GM19468 (cell line): ENCODE measurements around the gene SLC6A18.
"Not testable (repeated sequence)": the region's sequence is repeated elsewhere in the genome, so short reads cannot be mapped to it uniquely, and the experiment has no call there.

Experiments
- ATAC-seq: cut with Tn5 transposase; IDR thresholded peaks from one replicate; pipeline ENCODE4 v1.9.1; 2021; ENCODE audit warnings: mild to moderate bottlenecking, moderate library complexity, moderate number of reproducible peaks; ENCODE audit not compliant: unreplicated experiment; ENCODE audit errors: extremely low read depth

Gene SLC6A18

DNA sequence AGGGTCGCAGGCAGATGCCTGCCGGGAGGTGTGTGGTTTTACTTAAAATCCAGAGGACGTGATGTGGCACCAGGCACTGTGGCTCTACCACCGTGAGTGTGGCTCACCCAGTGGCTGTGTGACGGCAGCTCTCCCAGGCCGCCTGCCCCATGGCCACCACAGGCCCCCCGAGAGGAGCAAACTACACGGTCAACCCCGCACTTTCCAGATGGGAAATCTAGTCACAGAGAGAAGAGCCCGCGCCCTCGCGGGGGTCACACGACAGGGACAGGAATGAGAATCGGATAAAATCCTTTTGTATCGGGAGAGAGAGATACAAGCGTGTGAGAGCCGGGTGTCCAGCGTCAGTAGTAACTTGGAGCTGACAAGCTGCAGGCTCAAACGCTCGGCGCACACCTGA lies 45.2 kb downstream of the SLC6A18 start:
- ATAC-seq = no peak

DNA sequence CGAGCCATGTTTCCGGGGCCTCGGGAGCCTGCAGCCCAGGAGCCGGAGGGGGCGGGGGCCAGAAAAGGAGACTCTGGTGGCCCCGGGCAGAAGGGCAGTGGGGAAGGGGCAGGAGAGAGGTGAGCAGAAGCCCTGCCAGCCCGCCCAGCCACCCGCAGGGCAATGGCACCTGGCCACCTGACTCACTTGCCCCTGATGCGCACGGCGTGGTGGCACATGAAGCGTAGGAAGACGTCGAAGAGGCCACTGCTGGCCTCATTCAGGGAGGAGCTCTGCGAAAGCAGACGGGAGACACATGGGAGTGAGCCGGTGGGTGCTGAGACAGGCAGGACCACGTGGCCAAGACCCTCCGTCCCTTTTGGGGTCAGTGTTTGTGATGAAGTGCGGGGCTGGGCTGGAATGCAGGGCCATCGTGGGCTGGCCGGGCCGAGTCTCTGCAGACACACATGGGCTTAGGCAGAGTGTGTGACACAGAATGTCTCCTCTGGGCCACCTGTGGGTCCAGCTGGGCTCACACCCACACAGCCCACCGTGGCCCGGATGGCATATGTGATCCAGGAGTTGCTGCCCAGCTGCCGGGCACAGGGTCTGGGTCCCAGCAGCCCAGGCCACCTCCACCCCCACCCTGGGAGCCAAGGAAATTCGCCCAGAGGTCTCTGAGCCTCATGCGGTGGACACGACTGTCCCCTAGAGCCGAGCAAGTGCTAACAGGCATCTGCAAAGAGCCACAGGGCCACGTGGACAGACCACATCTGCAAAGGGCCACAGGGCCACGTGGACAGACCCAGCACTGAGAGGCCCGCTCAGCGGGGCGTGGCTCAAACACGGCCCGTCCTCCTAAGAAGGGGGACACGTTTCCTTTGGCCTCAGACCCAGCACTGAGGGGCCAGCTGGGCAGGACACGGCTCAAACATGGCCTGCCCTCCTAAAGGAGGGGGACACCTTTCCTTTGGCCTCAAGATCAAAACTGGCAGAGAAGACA lies 46.0 kb downstream of the SLC6A18 start:
- no peak for ATAC-seq

DNA sequence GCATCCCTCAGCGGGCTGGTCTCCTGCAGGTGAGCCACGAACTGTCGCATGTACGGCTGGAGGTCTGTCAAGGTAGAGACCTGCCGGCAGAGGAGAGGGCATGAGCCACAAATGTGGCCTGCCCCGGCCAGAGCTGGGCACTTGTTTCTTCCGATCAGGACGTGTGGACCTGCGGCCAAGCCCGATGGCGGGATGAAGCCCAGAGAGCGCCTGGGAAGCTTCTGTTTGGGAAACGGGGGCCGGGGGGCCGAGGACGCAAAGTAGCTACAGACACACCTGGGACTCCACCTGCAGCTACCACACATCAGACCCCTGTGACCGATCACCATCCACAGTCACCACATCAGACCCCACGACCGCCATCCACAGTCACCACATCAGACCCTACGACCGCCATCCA lies 47.0 kb downstream of the SLC6A18 start:
- ATAC-seq = no peak

DNA sequence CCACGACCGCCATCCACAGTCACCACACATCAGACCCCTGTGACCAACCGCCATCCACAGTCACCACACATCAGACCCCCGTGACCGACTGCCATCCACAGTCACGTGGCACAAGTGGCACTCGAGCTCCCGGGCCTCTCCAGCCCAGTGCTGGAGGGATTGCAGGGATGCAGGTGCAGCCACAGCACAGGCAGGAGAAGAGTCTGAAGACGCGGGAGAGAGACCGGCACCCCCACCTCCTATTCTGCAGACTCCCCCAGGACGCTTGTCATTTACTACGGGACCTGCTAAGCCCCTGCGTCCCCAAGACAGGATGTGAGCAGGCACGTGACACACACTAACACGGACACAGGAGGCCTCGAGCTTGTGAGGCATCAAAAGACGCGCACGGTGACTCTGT lies 48.6 kb downstream of the SLC6A18 start:
- ATAC-seq = no peak

DNA sequence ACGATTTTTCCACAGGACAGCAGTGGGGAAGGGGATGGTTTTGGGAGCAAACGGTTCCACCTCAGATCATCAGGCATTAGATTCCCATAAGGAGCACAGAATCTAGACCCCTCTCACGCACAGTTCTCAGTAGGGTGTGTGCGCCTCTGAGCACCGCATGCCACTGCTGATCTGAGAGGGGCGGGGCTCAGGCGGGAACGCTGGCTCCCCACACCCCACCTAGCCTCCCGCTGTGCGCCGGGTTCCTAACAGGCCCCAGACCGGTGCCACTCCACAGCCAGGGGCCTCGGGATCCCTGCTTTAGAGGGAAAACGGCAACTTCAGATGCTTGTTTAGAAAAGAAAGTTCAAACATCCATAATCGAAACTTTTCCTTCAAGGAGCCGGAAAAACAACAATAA lies 49.3 kb downstream of the SLC6A18 start:
- ATAC-seq = no peak

DNA sequence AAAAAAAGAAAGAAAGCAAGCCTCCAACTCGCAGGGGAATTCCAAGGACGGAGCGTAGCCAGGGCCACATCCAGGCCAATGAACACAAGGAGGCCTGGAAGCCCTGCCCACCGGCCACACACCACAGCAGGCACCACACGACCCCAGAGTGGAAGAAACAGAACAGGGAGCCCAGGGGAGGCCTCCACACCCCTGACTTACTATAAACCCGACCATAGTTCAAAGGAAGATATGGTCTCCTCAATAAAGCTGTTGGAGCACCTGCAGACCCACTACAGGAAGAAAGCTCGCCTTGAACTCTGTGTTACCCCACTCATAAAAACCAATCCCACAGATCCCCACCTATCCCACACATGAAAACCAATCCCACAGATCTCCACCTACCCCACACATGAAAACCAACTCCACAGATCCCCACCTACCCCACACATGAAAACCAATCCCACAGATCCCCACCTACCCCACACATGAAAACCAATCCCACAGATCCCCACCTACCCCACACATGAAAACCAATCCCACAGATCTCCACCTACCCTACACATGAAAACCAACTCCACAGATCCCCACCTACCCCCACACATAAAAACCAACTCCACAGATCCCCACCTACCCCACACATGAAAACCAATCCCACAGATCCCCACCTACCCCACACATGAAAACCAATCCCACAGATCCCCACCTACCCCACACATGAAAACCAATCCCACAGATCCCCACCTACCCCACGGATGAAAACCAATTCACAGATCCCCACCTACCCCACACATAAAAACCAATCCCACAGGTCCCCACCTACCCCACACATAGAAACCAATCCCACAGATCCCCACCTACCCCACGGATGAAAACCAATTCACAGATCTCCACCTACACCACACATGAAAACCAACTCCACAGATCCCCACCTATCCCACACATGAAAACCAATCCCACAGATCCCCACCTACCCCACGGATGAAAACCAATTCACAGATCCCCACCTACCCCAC lies 50.5 kb downstream of the SLC6A18 start:
- ATAC-seq = not testable (repeated sequence)

DNA sequence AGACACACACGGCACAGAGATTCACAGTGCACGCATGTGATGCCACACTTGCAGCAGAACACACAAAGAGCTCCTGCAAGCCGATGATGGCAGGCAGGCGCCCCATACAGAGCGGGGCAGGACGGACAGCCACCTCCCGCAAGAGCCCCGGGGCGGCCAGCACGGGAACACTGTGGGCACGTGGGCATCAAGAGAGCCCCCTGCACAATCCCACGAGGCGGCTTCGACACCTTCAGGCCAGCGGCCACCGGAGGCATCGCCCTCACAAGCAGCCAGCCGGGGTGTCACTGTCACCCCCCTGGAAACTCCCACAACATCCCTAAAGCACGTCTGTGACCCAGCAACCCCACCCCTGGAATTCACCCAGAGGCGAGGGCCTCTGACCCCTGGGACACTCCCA lies 51.7 kb downstream of the SLC6A18 start:
- ATAC-seq = no peak

DNA sequence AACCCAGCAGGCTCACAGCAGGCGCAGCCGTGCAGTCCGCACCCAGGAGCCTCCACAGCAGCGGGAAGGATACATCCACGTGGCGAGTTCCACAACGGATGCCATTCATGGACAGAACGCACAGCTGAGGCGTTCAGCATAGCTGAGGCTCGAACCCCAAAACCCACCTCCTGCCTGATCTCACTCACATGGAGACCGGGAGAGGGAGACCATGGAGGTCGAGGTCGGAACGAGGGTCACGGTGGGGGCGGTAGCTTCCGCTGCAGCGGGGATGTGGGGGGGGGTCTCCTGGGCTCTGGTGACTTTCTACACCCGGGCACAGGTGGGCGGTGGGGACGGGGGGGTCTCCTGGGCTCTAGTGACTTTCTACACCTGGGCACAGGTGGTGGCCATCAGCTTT lies 52.1 kb downstream of the SLC6A18 start:
- ATAC-seq = no peak

DNA sequence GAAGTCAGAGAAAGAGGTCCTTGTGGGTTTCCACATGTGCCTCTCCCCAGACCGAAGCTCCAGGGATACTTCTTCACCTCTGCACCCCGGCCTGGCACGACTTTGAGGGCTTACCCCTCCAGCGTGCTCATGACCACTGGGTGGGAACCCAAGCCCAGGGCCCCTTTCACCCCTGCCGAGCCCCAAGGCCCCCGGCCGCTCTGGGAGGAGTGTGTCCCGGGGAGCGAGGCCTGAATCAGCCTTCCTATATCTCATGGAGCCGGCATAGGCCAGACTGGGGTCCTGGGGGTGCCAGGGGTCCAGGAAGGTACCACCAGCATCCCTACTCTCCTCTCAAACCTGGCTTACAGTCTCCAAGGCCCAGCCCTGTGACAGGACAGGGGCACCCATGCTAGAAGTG lies 52.6 kb downstream of the SLC6A18 start:
- no peak for ATAC-seq

DNA sequence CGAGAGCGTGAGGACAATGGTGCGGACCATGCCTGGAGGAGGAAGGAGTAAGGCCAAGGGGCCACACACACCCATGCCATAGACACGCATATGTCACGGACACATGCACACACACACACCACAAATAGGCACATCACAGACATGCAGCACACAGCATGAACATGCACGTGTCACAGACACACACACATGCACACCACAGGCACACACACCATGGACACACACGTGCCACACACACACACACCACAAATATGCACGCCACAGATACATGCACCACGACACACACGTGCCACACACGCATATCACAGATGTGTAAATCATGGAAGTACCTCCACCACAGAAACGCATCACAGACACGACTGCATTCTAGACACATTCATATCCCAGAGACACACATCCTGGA lies 53.0 kb downstream of the SLC6A18 start:
- no peak for ATAC-seq

DNA sequence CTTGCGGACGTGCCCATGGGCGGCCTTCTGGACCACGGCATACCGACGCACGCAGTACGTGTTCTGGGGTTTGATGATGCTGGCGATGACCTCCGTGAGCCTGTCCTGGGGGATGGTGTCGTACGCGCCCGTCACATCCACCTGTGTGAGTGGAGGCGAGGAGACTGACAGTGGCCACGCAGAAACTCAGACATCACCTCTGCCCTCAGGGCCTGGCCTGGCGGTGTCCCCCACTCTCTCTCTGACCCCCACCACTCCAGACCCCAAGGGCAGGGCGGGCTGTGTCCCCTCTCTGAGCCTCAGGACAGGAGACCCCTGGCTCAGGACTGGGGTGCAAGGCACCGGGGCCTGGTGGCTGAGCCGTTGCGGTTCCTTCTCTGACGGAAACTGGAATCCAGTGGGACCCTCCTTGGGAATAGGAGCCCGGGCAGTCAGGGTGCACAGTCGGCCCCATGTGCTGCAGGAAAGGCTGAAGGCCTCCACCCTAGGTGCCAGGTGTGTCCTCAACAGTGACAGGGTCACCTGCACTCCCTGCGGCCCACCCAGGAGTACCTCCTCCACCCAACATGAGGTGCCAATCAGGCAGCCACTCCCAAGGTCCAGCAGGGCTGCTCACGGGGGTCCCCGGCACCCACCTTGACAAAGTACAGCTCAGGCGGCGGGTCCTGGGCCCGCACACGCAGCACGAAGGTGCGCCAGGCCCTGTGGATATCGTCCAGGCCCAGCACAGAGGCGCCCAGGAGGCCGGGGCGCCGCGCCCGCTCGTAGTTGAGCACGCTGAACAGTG lies 53.7 kb downstream of the SLC6A18 start:
- no peak for ATAC-seq

DNA sequence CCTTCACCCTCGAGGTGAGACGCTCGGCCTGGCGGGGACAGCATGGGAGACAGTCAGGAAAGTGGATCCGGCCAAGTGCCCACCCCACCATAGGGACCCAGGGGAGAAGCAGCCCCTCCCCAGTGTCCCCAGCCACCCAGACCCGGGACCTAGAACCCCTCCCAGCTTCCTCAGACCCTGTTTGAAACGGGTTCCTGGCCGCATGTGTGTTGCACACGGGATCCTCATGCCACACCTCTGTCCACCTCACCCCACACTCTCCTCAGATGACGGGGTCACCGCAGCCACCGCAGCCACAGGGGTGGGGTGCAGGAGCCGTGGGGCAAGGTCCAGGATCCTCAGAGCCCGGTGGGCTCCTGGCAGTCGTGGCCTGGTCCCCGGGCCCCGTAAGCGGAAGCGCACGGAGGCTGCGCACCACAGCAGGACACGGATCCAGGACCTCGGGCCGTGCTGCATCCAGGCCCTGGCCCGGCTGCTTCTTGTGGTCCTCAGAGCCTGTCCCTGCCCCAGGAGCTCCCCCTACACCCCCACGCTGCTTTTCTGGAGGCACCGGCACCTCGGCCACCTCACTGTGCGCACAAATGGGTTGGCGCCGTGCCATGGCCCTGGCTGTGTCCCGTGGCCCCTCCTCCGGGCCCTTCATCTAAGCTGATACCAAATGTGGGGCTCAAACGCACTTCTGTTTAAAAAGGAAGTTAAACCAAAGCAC lies 54.4 kb downstream of the SLC6A18 start:
- no peak for ATAC-seq

DNA sequence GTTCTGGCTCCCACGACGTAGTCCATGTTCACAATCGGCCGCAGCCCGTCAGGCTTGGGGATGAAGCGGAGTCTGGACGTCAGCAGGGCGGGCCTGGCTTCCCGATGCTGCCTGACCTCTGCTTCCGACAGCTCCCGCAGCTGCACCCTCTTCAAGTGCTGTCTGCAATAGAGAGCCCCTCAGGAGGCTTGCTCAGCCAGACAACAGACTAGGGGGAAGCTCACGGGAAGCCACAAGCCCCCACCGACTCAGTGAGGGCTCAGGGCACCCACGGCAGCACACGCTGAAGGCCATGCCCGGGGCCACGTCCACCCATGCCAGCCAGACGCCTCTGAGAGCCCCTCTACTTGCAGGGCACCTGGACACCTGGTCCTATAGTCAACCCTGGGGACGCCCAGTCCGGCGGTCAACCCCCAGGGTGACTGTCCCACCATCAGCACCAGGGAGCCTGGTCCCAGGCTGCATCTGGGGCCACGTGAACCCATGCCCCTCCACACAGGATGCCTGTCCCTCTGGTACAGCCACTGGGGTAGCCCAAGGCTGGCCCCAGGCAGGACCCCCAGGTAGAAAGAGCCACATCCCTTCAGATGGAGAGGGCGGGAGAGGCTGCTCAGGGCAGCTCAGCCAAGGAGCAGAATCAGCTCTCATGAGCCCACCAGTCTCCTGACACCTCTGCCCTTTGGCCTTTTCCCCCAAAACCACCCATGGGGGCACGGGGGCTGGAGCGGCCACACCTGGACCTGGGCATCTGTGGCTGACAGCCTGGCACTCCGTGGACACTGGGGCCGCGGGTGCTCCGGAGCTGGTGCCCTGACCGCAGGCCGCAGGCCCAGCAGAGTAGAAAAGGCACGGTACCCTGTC lies 55.2 kb downstream of the SLC6A18 start:
- no peak for ATAC-seq

DNA sequence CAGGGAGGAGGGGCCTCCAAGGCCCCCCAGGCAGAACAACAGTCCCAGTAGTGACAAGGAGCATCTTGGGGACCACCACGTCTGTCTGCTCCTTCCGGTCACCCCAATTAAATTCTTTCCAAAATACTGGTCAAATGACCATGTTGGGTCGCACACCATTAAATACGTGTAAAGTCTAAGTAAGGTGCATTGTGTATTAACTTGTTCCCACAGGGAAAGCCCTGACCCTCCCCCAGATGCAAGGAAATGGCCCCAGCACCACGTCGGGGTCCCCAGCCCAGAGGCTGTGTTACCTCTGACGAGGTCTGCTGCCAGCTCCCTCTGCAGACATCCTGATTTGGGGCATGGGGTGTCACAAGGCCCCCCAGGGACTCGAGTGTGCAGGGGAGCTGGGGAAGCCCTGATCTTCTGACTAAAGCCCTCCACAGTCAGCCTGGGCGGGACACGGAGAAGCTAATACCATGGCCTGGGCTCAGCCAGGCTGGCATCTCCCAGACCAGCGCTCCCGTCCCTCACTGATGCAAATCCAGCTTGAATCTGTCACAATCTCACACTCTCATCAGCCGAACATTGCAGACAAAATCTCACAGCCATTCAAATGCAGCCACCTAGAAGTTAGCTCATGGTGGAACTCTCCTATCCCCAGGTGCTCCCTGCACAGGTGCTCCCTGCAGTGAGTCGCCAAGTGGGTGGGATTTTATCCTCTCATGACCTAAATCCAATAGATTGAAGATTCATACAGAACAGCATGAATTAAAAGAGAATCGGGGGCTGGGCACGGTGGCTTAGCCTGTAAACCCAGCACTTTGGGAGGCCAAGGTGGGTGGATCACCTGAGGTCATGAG lies 56.1 kb downstream of the SLC6A18 start:
- no peak for ATAC-seq

DNA sequence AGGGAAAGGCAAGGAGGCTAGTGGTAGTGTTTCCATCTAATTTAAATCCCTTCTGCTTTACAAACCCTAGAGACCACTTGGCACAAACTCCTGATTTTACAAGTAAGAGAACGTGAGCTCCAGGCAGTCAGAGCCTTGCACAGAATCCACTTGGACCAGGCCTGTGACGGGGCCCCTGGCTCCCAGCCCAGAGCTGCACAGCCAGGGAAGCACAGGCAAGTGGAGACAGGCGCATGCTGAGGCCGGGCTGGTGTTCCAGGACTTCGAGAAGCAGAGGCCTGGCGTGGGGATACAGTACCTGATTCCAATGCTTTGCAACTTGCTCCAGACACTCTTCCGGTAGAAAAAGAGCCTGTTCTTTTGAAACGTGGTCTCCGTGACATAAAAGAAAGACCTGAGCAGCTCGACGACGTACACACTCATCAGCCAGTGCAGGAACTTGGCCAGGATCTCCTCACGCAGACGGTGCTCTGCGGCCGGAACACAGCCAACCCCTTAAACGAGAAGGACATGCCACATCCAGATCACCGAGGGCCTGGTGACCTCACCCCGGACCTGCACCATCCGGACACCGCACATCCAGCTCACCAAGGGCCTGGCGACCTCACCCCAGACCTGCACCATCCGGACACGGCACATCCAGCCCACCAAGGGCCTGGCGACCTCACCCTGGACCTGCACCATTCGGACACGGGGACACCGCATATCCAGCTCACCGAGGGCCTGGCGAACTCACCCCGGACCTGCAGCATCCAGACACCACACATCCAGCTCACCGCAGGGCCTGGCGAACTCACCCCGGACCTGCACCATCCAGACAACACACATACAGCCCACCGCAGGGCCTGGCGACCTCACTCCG lies 57.2 kb downstream of the SLC6A18 start:
- no peak for ATAC-seq

DNA sequence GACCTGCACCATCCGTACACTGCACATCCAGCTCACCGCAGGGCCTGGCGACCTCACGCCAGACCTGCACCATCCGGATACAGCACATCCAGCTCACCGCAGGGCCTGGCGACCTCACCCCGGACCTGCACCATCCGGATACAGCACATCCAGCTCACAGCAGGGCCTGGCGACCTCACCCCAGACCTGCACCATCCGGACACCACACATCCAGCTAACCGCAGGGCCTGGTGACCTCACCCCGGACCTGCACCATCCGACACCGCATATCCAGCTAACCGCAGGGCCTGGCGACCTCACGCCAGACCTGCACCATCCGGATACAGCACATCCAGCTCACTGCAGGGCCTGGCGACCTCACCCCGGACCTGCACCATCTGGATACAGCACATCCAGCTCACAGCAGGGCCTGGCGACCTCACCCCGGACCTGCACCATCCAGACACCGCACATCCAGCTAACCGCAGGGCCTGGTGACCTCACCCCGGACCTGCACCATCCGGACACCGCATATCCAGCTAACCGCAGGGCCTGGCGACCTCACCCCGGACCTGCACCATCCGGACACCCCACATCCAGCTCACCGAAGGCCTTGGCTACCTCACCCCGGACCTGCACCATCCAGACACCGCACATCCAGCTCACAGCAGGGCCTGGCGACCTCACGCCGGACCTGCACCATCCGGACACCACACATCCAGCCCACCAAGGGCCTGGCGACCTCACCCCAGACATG lies 58.0 kb downstream of the SLC6A18 start:
- ATAC-seq = not testable (repeated sequence)
